ENCODE data around the gene CACNB4.
"Not testable (repeated sequence)": the region's sequence is repeated elsewhere in the genome, so short reads cannot be mapped to it uniquely, and the experiment has no call there.

CACNB4 gene

GRCh38 chr2:152098496-152099366 lies at the start of gene CACNB4:
CACNB4 (minus strand) TSS chr2:152099044.
- no peak for DNase-seq

DNA sequence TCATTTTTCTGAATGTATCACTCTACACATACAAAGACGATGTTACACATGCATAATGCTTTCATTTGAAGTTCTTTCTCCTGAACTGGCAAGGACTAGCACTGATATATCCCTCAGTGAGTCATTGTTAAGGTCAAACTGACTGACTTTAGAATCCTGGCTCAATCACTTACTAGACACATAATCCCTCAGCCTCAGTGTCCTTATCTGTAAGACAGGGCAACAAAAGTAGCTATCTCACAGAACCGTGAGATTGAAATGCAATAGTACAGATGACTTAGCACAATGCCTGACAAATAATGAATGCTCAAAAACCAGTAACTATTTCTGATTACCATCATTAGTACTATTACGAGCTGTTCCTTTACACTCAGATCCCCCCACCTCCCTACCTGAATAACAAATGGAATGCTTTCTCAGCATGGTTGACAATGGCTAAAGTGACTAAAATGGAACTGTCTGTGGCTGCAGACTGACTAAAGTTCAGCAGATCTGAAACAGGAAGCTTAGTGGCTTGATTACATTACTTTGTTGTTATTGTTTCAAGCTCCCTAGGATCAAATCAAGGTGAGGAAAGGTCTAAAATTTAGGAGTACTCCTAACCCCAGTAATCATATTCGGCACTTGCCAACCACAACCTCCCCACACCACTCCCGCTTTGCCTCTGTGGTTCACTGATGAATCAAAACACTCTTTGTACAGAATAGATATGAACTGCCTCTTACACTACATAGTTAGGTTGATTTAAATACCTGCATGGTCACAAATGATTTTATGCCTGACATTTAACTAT lies 35.8 kb upstream of the CACNB4 start:
- peak; percentile 32 for DNase-seq

DNA sequence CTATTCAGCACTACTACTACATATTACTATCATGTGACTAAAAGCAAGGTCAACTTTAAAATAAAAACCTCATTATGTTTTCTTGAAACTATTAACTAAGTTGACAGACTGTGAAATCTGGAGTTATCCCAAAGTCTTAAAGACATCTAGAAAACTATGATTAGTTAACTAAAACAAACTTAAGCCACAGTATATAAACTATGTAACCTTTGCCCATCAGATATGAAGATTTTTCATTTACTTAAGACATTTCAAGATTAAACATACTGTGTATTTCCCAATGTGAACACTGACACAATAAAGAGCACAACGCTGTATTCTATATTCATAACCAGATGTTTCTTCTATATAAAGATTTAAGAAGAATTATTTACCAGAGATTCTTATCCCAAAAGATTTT lies 33.5 kb upstream of the CACNB4 start:
- no peak for DNase-seq

- no peak for DNase-seq
Measured at GRCh38 chr2:152127628-152128027, 28.8 kb upstream of the CACNB4 start.

DNA sequence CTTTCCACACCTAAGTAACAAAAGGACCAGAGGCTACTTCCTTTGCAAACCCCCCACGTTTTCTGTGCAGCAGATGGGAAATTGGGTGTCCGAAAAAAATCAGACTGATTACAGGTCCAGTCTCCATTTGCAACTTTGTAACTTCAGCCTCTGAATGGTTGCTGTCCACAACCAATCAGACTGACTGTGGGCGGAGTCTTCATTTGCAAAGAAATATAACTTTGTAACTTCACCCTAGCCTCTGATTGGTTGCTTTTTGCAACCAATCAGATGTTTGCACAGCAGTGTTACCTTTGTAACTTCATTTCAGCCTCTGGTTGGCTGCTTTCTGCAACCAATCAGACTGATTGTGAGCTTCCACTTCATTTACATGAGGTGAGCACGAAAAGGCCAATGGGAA lies 27.8 kb upstream of the CACNB4 start:
- DNase-seq: no peak

DNA sequence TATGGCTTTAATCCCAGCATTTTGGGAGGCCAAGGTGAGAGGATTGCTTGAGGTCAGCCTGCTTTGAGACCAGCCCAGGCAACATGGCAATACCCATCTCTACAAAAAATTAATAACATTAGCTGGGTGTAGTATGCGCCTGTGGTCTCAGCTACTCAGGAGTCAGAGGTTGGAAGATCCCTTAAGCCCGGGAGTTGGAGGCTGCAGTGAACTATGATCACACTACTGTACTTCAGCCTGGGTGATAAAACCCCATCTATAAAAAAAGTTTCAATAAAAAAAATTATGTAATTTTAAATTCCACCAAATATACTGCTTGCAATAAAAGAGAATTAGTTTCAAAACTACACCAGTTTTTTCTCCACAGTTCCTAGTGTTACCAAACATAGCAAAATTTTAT lies 23.3 kb upstream of the CACNB4 start:
- DNase-seq: no peak

GRCh38 chr2:152120430-152120829 lies 21.6 kb upstream of the CACNB4 start:
- DNase-seq: no peak

GRCh38 chr2:152115952-152116351 lies 17.1 kb upstream of the CACNB4 start:
- DNase-seq: no peak

GRCh38 chr2:152114366-152114765 lies 15.5 kb upstream of the CACNB4 start:
- DNase-seq: no peak

DNA sequence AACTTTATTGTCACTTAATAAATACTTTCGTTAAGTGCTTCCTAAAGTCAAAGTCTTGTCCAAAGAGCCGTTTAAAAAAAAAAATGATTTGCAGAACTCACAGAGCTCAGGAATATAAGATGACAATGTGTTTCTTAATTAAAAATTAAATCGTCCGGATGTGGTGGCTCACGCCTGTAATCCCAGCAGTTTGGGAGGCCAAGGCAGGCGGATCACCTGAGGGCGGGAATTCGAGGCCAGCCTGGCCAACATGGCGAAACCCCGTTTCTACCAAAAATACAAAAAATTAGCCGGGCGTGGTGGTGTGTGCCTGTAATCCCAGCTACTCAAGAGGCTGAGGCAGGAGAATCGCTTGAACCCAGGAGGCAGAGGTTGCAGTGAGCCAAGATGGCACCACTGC lies 8.3 kb upstream of the CACNB4 start:
- not testable (repeated sequence) for DNase-seq

- DNase-seq: no peak
Measured at GRCh38 chr2:152106464-152106863, 7.6 kb upstream of the CACNB4 start.

DNA sequence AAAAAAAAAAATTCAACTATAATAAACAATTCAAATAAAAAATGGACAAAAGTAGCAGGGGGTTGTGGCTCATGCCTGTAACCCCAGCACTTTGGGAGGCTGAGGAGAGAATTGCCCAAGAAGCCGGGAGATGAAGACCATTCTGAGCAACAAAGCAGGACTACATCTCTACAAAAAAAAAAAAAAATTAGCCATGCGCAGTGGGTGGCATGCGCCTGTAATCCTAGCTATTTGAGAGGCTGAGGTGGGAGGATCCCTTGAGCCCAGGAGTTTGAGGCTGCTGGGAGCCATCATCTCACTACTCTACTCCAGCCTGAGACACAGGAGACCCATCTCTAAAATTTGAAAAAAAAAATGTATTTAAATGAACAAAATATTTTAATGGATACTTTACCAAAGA lies 4.4 kb upstream of the CACNB4 start:
- DNase-seq: no peak

GRCh38 chr2:152100961-152101360 lies 2.1 kb upstream of the CACNB4 start:
- no peak for DNase-seq

GRCh38 chr2:152099367-152100050 lies 665 bp upstream of the CACNB4 start:
- DNase-seq: peak; percentile 14

- no peak for DNase-seq
Measured at GRCh38 chr2:152097801-152098495, 896 bp downstream of the CACNB4 start.

DNA sequence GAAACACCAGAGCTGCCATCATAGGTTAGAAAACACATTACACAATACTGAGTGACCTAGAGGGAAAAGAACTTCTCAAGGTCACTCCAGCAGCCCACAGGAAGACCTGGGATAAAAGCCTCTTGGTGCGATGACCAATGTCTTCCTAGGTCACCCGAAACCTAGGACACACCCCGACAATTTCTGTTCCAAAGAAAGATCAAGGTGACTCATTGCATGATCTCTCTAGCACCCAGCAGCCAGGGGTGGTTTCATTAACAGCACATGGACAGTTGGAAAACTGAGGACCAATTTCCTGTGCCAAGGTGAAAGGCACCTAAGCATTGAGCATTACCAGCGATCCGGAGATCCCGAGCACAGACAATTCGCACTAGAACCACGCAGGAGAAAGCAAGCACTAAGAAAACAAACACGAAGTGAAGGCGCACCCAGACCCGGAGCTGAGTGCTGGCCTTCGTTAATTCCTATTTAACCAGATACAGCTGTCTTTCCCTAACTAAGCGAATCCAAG lies 1.5 kb downstream of the CACNB4 start:
- DNase-seq: no peak

DNA sequence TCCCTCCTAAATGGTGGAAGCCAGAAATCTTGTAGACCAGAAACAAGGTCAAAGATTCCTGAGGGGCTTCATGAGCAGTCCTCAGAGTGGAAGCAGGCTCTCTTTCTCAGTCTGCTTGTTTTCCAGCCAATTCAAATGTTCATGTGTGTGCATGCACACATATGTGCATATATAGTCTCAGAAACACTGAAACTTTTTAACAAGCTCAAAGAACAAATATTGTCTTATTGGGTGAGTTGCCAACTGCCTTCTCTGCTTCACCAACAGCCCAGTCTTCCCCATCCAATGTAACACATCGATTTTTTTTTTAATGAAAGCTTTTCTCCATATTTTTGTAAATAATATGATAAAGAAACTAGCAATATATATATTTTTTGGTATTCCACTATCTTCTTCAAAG lies 3.7 kb downstream of the CACNB4 start:
- DNase-seq: no peak

DNA sequence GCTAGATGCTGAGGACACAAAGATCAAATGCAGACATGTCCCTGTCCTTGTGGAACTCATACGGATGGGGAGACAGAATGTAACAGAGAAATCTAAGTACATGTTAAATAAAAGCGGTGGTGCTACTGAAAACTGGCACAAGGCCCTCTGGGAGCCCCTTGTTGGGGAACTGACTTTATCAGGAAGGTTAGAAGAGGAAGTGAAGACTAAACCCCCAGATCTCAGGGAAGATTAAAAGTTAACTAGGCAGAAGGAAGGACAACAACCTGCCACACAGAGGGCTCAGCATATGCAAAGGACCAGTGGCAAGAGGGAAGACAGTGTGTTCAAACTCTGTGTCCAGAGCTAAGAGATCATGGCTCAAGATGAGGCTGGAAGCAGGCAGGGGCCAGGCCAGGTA lies 4.8 kb downstream of the CACNB4 start:
- peak; percentile 38 for DNase-seq

DNA sequence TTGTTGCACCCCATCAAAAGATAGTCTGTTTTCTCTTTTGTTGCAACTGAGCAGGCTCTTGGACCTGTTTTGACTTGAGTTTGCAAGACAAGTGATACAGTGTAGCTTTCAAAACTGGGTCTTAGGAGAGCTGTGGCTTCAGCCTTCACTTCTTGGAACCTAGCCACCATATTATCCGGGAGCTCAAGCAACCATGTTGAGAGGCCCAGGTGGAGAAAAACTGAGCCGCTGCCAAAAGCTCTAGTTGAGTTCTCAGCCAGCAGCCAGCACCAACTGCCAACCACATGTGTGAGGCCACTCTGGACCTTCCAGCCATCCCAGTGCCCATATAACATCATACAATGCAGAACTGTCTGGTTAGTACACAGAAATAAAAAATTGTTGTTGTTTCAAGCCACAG lies 5.4 kb downstream of the CACNB4 start:
- no peak for DNase-seq

DNA sequence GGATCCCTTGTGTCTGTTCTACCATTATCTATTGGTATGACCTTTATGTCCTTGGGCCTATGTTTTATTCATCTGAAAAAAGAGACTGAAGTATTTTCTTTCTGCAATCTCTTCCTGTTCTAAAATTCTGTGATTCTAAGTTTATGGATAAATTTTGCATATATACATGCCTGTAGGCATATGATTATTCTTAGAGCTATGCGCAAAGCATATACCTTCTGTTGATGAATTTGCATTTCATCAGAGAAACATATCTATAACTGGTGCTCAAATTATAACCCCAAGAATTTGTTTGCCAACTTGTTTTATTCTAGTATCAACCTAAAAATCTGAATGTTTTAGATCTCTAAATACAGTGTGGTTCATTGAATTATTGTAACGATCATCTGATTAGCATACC lies 6.7 kb downstream of the CACNB4 start:
- DNase-seq: no peak

GRCh38 chr2:152090726-152091125 lies 8.1 kb downstream of the CACNB4 start:
- DNase-seq: not testable (repeated sequence)

DNA sequence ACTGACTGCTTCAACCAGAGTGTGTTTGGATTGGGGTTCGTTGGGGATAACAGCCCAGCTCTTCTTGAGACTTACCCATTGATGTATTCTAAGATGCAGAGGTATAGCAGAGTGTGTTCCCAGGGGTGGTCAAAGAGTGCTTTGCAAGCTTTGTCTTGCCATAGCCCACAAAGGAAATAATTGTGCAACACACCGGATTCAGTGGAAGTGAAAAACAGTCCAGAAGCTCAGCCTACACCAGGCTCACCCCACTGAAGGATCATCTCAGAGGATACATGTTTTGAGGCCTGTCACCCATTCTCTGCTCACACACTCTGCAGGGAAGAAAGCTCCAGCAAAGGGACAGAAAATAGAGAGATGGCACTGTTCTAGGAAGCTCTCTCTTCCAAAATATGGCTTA lies 9.6 kb downstream of the CACNB4 start:
- DNase-seq: peak; percentile 89

- no peak for DNase-seq
Measured at GRCh38 chr2:152088006-152088405, 10.8 kb downstream of the CACNB4 start.
